ENCODE measurements around the gene KCNMA1.

Gene KCNMA1

DNA sequence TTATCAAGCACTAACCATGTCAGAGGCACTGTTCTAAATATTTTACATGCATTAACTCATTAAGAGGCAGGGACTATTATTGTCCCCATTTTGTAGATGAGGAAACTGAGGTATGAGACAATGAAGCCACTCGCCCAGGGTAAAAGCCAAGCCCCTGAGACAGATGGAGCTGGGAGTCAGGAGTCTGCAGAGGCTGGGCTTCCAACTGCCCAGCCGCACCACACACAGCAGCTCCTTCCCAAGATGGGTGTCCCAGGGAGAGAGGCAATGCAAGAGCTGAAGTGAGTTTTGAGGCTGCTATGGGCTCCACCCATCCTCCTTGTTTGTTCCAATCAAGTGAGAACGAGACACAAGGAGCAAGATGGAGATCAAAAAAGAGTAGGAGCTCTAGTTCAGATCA lies 244.2 kb downstream of the KCNMA1 start:
- H2BK5ac ChIP-seq (ENCODE audit: low read length): peak overlapping the region; percentile 15
- H3K79me1 ChIP-seq (ENCODE audit: low read depth, low read length): peaks cover 1% of the 10 kb centered on the region
- H3K14ac ChIP-seq (ENCODE audit: low read length): no peak overlapping the region
- no peaks in the 10 kb centered on the region for H3K27me3 ChIP-seq (ENCODE audit: control insufficient read depth in 3 of 3, insufficient read depth in 3 of 3, low read depth in 1 of 3, low read length in 3 of 3)
- no peak overlapping the region for H4K8ac ChIP-seq (ENCODE audit: low read depth, low read length)
- peaks cover 0 to 3% of the 10 kb centered on the region in 2 donors for H3K4me1 ChIP-seq (ENCODE audit: control insufficient read depth in 2 of 2, insufficient read depth in 1 of 2, low read depth in 1 of 2, low read length in 2 of 2)
- WGBS, 2 donors (ENCODE audit: extremely low coverage in 2 of 2, insufficient read length in 2 of 2, insufficient replicate concordance in 1 of 2): no CpG with 5 or more reads among the region's 3 CpGs
- H3K4me2 ChIP-seq (ENCODE audit: insufficient read depth, low read length, poor library complexity, severe bottlenecking): no peak overlapping the region
- no peak overlapping the region for H3K4ac ChIP-seq (ENCODE audit: low read length)
- no peak overlapping the region for H4K91ac ChIP-seq (ENCODE audit: low read depth, low read length, poor library complexity)
- no peak overlapping the region for H3K27ac ChIP-seq (replicated peaks; ENCODE audit: low read length)
- peak overlapping the region; percentile 78 for H2AK5ac ChIP-seq (ENCODE audit: low read depth, low read length)
- H2BK120ac ChIP-seq (ENCODE audit: low read depth, low read length): no peak overlapping the region
- no peak overlapping the region for H3K23ac ChIP-seq (ENCODE audit: low read depth, low read length, poor library complexity)
- H3K9ac ChIP-seq (ENCODE audit: low read depth, low read length, poor library complexity): no peak overlapping the region
- H2BK15ac ChIP-seq (ENCODE audit: low read length): no peak overlapping the region
- no peaks in the 10 kb centered on the region for H3K9me3 ChIP-seq (replicated peaks in 1 of 2; ENCODE audit: control insufficient read depth in 2 of 2, insufficient read depth in 1 of 2, low read depth in 1 of 2, low read length in 2 of 2)
- H3K18ac ChIP-seq (ENCODE audit: low read length): no peak overlapping the region
- H3K36me3 ChIP-seq (replicated peaks in 1 of 2; ENCODE audit: control insufficient read depth in 2 of 2, insufficient read depth in 2 of 2, low read length in 2 of 2): no peaks in the 10 kb centered on the region
- H2AFZ ChIP-seq (ENCODE audit: low read length): no peak overlapping the region
- no peak overlapping the region for H3K4me3 ChIP-seq (ENCODE audit: low read length in 2 of 2)
- no peak overlapping the region for H2BK12ac ChIP-seq (ENCODE audit: low read length)
- no peak for DNase-seq (ENCODE audit: low spot score)

DNA sequence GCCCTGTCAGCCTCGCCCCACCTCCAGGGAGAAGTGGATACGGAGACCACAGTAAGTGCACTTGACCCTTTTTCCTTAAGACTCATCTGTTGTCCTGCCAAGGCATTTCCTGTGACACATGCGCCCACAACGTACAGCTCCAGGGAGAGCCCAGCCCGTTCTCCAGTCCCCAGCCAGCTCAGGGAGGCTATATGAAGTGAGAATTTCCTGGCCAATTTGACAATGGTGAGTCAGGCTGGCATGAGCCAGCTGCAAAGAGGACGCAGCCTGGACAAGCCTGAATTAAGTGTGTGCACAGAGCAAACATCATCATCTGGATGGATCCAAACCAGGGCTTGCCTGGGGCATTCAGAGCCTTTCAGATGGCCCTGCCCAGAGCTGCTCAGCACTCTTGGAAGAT lies 244.8 kb downstream of the KCNMA1 start:
- no peaks in the 10 kb centered on the region for H3K36me3 ChIP-seq (replicated peaks in 1 of 2; ENCODE audit: control insufficient read depth in 2 of 2, insufficient read depth in 2 of 2, low read length in 2 of 2)
- H3K4me2 ChIP-seq (ENCODE audit: insufficient read depth, low read length, poor library complexity, severe bottlenecking): no peak overlapping the region
- no peak overlapping the region for H3K4me3 ChIP-seq (ENCODE audit: low read length in 2 of 2)
- H2BK5ac ChIP-seq (ENCODE audit: low read length): no peak overlapping the region
- no peak overlapping the region for H3K9ac ChIP-seq (ENCODE audit: low read depth, low read length, poor library complexity)
- H2BK15ac ChIP-seq (ENCODE audit: low read length): no peak overlapping the region
- H3K18ac ChIP-seq (ENCODE audit: low read length): peak overlapping the region; percentile 28
- peaks cover 0 to 3% of the 10 kb centered on the region in 2 donors for H3K4me1 ChIP-seq (ENCODE audit: control insufficient read depth in 2 of 2, insufficient read depth in 1 of 2, low read depth in 1 of 2, low read length in 2 of 2)
- H3K14ac ChIP-seq (ENCODE audit: low read length): no peak overlapping the region
- H4K8ac ChIP-seq (ENCODE audit: low read depth, low read length): no peak overlapping the region
- peaks cover 1% of the 10 kb centered on the region for H3K79me1 ChIP-seq (ENCODE audit: low read depth, low read length)
- WGBS, 2 donors (ENCODE audit: extremely low coverage in 2 of 2, insufficient read length in 2 of 2, insufficient replicate concordance in 1 of 2): no CpG with 5 or more reads among the region's 6 CpGs
- H3K23ac ChIP-seq (ENCODE audit: low read depth, low read length, poor library complexity): no peak overlapping the region
- H2BK120ac ChIP-seq (ENCODE audit: low read depth, low read length): no peak overlapping the region
- DNase-seq (ENCODE audit: low spot score): no peak
- H3K27ac ChIP-seq (replicated peaks; ENCODE audit: low read length): no peak overlapping the region
- H3K27me3 ChIP-seq (ENCODE audit: control insufficient read depth in 3 of 3, insufficient read depth in 3 of 3, low read depth in 1 of 3, low read length in 3 of 3): no peaks in the 10 kb centered on the region
- no peaks in the 10 kb centered on the region for H3K9me3 ChIP-seq (replicated peaks in 1 of 2; ENCODE audit: control insufficient read depth in 2 of 2, insufficient read depth in 1 of 2, low read depth in 1 of 2, low read length in 2 of 2)
- H2AFZ ChIP-seq (ENCODE audit: low read length): no peak overlapping the region
- H4K91ac ChIP-seq (ENCODE audit: low read depth, low read length, poor library complexity): no peak overlapping the region
- no peak overlapping the region for H2BK12ac ChIP-seq (ENCODE audit: low read length)
- H2AK5ac ChIP-seq (ENCODE audit: low read depth, low read length): peak overlapping the region; percentile 16
- H3K4ac ChIP-seq (ENCODE audit: low read length): no peak overlapping the region

DNA sequence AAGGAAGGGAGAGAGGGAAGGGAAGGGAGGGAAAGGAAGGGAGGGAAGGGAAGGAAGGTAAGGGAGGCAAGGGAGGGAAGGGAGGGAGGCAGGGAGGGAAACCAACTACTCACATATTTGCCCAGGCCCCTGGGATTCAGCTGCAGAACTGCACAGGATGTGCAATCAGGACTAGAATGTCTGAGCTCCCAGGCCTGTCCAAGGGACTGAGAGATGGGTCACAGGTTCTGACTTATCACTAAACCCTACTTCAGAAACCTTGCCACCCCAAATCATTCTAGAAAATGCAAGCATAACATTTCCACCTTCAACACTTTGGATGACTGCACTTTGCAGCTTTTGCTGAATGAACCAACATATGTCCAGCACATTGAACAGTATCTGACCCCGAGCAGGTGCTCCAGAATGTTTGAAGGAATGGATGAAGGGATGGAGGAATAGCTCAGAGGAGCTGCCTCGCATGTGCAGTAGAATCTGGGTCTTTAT lies 245.3 kb downstream of the KCNMA1 start:
- Histone ChIP-seq H2BK120ac (ENCODE audit: low read depth, low read length) (no peak overlapping the region), H3K4me3 (ENCODE audit: low read length in 2 of 2) (no peak overlapping the region), H3K27ac (replicated peaks; ENCODE audit: low read length) (no peak overlapping the region), H4K8ac (ENCODE audit: low read depth, low read length) (no peak overlapping the region), H3K27me3 (ENCODE audit: control insufficient read depth in 3 of 3, insufficient read depth in 3 of 3, low read depth in 1 of 3, low read length in 3 of 3) (no peaks in the 10 kb centered on the region), H3K18ac (ENCODE audit: low read length) (no peak overlapping the region), H2AFZ (ENCODE audit: low read length) (no peak overlapping the region), H3K23ac (ENCODE audit: low read depth, low read length, poor library complexity) (no peak overlapping the region), H2BK5ac (ENCODE audit: low read length) (no peak overlapping the region), H2BK15ac (ENCODE audit: low read length) (no peak overlapping the region), H2AK5ac (ENCODE audit: low read depth, low read length) (peak overlapping the region; percentile 16), H2BK12ac (ENCODE audit: low read length) (no peak overlapping the region), H3K9ac (ENCODE audit: low read depth, low read length, poor library complexity) (no peak overlapping the region), H3K4ac (ENCODE audit: low read length) (no peak overlapping the region), H3K4me1 (ENCODE audit: control insufficient read depth in 2 of 2, insufficient read depth in 1 of 2, low read depth in 1 of 2, low read length in 2 of 2) (peaks cover 0 to 3% of the 10 kb centered on the region in 2 donors), H3K36me3 (replicated peaks in 1 of 2; ENCODE audit: control insufficient read depth in 2 of 2, insufficient read depth in 2 of 2, low read length in 2 of 2) (no peaks in the 10 kb centered on the region), H3K9me3 (replicated peaks in 1 of 2; ENCODE audit: control insufficient read depth in 2 of 2, insufficient read depth in 1 of 2, low read depth in 1 of 2, low read length in 2 of 2) (no peaks in the 10 kb centered on the region), H3K79me1 (ENCODE audit: low read depth, low read length) (peaks cover 1% of the 10 kb centered on the region), H4K91ac (ENCODE audit: low read depth, low read length, poor library complexity) (no peak overlapping the region), H3K4me2 (ENCODE audit: insufficient read depth, low read length, poor library complexity, severe bottlenecking) (no peak overlapping the region), H3K14ac (ENCODE audit: low read length) (no peak overlapping the region)
- no CpG with 5 or more reads among the region's 2 CpGs for WGBS, 2 donors (ENCODE audit: extremely low coverage in 2 of 2, insufficient read length in 2 of 2, insufficient replicate concordance in 1 of 2)
- no peak for DNase-seq (ENCODE audit: low spot score)

DNA sequence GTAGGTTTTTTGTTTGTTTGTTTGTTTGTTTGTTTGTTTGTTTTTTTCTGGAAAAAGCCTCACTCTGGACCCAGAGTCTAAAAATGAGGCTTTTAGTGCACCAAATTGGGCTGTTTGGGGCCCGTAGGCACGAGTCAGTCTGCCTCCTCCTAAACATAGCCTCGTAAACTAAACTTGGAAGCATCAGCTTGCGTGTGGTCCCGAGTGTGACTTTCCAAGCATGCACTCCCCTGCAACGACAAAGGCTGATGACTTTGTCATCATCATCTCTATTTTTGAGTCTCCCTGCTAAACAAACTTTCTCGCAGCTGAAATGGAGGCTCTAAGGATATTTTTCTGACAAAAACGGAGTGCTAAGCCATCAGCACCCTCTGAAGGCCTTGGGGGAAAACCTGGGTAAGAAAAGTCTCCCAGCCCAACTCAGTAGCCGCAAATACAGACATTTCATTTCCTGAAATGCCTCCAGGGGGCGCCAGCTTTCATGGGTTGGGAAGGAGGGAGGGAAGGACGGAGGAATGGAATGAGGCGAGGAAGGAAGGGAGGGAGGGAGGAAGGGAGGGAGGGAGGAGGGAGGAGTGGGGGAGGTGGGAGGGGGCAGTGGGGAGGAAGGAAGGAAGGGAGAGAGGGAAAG lies 245.9 kb downstream of the KCNMA1 start:
- Histone ChIP-seq H3K4ac (ENCODE audit: low read length) (no peak overlapping the region), H3K18ac (ENCODE audit: low read length) (no peak overlapping the region), H3K27me3 (ENCODE audit: control insufficient read depth in 3 of 3, insufficient read depth in 3 of 3, low read depth in 1 of 3, low read length in 3 of 3) (no peaks in the 10 kb centered on the region), H3K4me1 (ENCODE audit: control insufficient read depth in 2 of 2, insufficient read depth in 1 of 2, low read depth in 1 of 2, low read length in 2 of 2) (peaks cover 0 to 3% of the 10 kb centered on the region in 2 donors), H3K4me2 (ENCODE audit: insufficient read depth, low read length, poor library complexity, severe bottlenecking) (no peak overlapping the region), H4K91ac (ENCODE audit: low read depth, low read length, poor library complexity) (no peak overlapping the region), H3K27ac (replicated peaks; ENCODE audit: low read length) (no peak overlapping the region), H2BK12ac (ENCODE audit: low read length) (no peak overlapping the region), H3K36me3 (replicated peaks in 1 of 2; ENCODE audit: control insufficient read depth in 2 of 2, insufficient read depth in 2 of 2, low read length in 2 of 2) (no peaks in the 10 kb centered on the region), H3K9ac (ENCODE audit: low read depth, low read length, poor library complexity) (no peak overlapping the region), H2BK5ac (ENCODE audit: low read length) (no peak overlapping the region), H3K79me1 (ENCODE audit: low read depth, low read length) (peaks cover 1% of the 10 kb centered on the region), H3K9me3 (replicated peaks in 1 of 2; ENCODE audit: control insufficient read depth in 2 of 2, insufficient read depth in 1 of 2, low read depth in 1 of 2, low read length in 2 of 2) (no peaks in the 10 kb centered on the region), H3K23ac (ENCODE audit: low read depth, low read length, poor library complexity) (no peak overlapping the region), H4K8ac (ENCODE audit: low read depth, low read length) (no peak overlapping the region), H2AK5ac (ENCODE audit: low read depth, low read length) (no peak overlapping the region), H3K4me3 (ENCODE audit: low read length in 2 of 2) (no peak overlapping the region), H2BK120ac (ENCODE audit: low read depth, low read length) (no peak overlapping the region), H2AFZ (ENCODE audit: low read length) (no peak overlapping the region), H2BK15ac (ENCODE audit: low read length) (no peak overlapping the region), H3K14ac (ENCODE audit: low read length) (no peak overlapping the region)
- DNase-seq (ENCODE audit: low spot score): peak; percentile 84
- no CpG with 5 or more reads among the region's 12 CpGs for WGBS, 2 donors (ENCODE audit: extremely low coverage in 2 of 2, insufficient read length in 2 of 2, insufficient replicate concordance in 1 of 2)

Measured in neuronal stem cell (in vitro differentiated cells).